MCF 10A (cell line): ENCODE measurements around the gene ACSBG1. TPM values are rescaled to one million over a fixed set of nuclear protein-coding genes. Genes with fewer than 3 reads are reported as not detected.

Source experiments
- BruUV-seq: library from RNA; stranded (reverse); fragments of 400-500 nt; replicated peaks from 2 replicates; lab custom pipeline; 2021; lab: Mats Ljungman, UMichigan
- CTCF ChIA-PET: fragments of 300-600 bp; sonication (Branson Sonifier 250); formaldehyde crosslinking; extraction: SDS; loops from one replicate; lab custom pipeline; 2021; ENCODE audit warnings: antibody characterized with exemption, inconsistent platforms; lab: Yijun Ruan, JAX
- POLR2A ChIA-PET: fragments of 300-600, 350-650 bp; sonication (Branson Sonifier 250); formaldehyde crosslinking; extraction: SDS; loops from one replicate; lab custom pipeline; 2020; ENCODE audit warnings: antibody characterized with exemption, inconsistent platforms; lab: Yijun Ruan, JAX
- DNase-seq: peaks from one replicate; pipeline ENCODE4 v3.0.0-alpha.2; 2018; ENCODE audit not compliant: unreplicated experiment
- H3K27ac Mint-ChIP-seq: one replicate; pipeline ENCODE4 v1.8.0; 2022; ENCODE audit warnings: mild to moderate bottlenecking, low read depth, mixed read lengths; ENCODE audit not compliant: unreplicated experiment
- H3K27me3 Mint-ChIP-seq: one replicate; pipeline ENCODE4 v1.8.0; 2022; ENCODE audit warnings: mixed read lengths; ENCODE audit not compliant: insufficient read depth, unreplicated experiment
- H3K36me3 Mint-ChIP-seq: one replicate; pipeline ENCODE4 v1.8.0; 2022; ENCODE audit warnings: mild to moderate bottlenecking, moderate library complexity, mixed read lengths; ENCODE audit not compliant: insufficient read depth, unreplicated experiment
- H3K4me1 Mint-ChIP-seq: one replicate; pipeline ENCODE4 v1.8.0; 2022; ENCODE audit warnings: mixed read lengths; ENCODE audit not compliant: insufficient read depth, unreplicated experiment
- H3K4me3 Mint-ChIP-seq: one replicate; pipeline ENCODE4 v1.8.0; 2022; ENCODE audit warnings: mild to moderate bottlenecking, moderate library complexity, mixed read lengths; ENCODE audit not compliant: unreplicated experiment
- H3K9me3 Mint-ChIP-seq: one replicate; pipeline ENCODE4 v1.8.0; 2022; ENCODE audit warnings: mixed read lengths; ENCODE audit not compliant: unreplicated experiment
- intact Hi-C: fragments of 100-400 bp; cut with micrococcal nuclease; formaldehyde crosslinking; loops from 2 replicates; pipeline ENCODE4 v1.14.1; 2022
- total RNA-seq: library from RNA; stranded (reverse); gene quantifications from 2 replicates; pipeline ENCODE4 v1.2.3, GENCODE V29; 2022
- TF ChIP-seq, protein P1 (sequence below): fragments of 200-600 bp; IDR thresholded peaks from one replicate; pipeline ENCODE4 v1.8.0; 2022; ENCODE audit warnings: antibody characterized with exemption, mild to moderate bottlenecking; ENCODE audit not compliant: unreplicated experiment

ACSBG1 gene
- total RNA-seq, 1 experiment from 2014 or later, result not detected

DNA sequence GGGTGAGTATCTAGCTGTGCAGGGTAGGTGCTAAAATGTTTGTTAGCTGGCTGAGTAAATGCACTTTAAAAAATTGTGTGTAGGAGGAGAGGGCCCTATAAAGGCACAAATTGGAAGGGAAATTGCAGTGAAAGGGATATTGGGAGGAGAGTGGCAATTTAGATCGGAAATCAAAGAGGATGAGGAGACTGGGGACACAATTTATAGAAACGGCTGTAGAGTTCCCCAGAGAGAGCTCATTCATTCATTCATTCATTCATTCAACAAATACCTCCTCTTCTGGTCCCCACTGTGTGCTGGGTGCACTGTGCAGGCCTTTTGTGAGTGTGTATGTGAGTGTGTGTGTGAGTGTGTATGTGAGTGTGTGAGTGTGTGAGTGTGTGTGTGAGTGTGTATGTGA is 32.4 kb upstream of the ACSBG1 start:
- no peaks in the 10 kb centered on the region for H3K36me3 Mint-ChIP-seq
- DNase-seq, result no peak
- H3K9me3 Mint-ChIP-seq, result no peaks in the 10 kb centered on the region
- BruUV-seq, result no TSS peak
- ChIA-PET POLR2A (interaction anchor here (1.8 kb wide), 1 partner anchor 33 kb away, joined by 13 read pairs; the partner anchor contains the start of gene SKIC8), CTCF (interaction anchor here (0.5 to 2.8 kb wide), 5 partner anchors 8 to 1909 kb away, joined by 4 to 9 read pairs (median 4); no protein-coding TSS in a partner anchor)
- no peak overlapping the region for H3K4me3 Mint-ChIP-seq
- peaks cover 15% of the 10 kb centered on the region for H3K27me3 Mint-ChIP-seq
- intact Hi-C loops, result no loop called here
- peaks cover 4% of the 10 kb centered on the region for H3K4me1 Mint-ChIP-seq
- H3K27ac Mint-ChIP-seq, result peak overlapping the region; percentile 68
- TF ChIP-seq, protein P1, sequence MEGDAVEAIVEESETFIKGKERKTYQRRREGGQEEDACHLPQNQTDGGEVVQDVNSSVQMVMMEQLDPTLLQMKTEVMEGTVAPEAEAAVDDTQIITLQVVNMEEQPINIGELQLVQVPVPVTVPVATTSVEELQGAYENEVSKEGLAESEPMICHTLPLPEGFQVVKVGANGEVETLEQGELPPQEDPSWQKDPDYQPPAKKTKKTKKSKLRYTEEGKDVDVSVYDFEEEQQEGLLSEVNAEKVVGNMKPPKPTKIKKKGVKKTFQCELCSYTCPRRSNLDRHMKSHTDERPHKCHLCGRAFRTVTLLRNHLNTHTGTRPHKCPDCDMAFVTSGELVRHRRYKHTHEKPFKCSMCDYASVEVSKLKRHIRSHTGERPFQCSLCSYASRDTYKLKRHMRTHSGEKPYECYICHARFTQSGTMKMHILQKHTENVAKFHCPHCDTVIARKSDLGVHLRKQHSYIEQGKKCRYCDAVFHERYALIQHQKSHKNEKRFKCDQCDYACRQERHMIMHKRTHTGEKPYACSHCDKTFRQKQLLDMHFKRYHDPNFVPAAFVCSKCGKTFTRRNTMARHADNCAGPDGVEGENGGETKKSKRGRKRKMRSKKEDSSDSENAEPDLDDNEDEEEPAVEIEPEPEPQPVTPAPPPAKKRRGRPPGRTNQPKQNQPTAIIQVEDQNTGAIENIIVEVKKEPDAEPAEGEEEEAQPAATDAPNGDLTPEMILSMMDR, result no peak

DNA sequence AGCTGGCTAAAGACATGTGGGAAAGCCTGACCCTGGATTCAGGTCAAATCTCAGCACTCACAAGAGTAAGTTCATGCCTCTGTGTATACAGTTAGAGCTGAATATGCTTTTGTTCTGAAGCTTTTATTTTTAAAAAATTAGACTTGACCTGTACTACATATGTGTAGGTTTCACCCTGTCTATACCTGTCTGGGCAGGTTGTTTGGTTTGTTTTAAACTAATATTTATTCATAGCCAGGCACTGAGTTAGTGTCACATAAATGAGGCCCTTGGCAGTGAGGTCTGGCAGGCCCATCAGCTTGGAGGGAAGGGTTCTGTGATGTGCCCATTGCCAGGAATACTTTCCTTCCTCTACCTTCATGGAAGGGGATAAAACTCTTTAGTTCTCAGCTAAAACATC is 31.9 kb upstream of the ACSBG1 start:
- POLR2A ChIA-PET, result interaction anchor here (0.7 to 1.8 kb wide), 4 partner anchors 9 to 171 kb away, joined by 4 to 13 read pairs (median 4); partner anchors contain the start of genes IDH3A, IREB2 and SKIC8
- H3K4me1 Mint-ChIP-seq, result peaks cover 4% of the 10 kb centered on the region
- TF ChIP-seq, protein P1, result no peak
- no peak for DNase-seq
- BruUV-seq, result no TSS peak
- H3K4me3 Mint-ChIP-seq, result no peak overlapping the region
- no peaks in the 10 kb centered on the region for H3K9me3 Mint-ChIP-seq
- peaks cover 9% of the 10 kb centered on the region for H3K27me3 Mint-ChIP-seq
- CTCF ChIA-PET, result interaction anchor here (0.6 to 2.8 kb wide), 8 partner anchors 9 to 1908 kb away, joined by 3 to 9 read pairs (median 4); no protein-coding TSS in a partner anchor
- H3K36me3 Mint-ChIP-seq, result no peaks in the 10 kb centered on the region
- intact Hi-C loops, result no loop called here
- H3K27ac Mint-ChIP-seq, result peak overlapping the region; percentile 68

DNA sequence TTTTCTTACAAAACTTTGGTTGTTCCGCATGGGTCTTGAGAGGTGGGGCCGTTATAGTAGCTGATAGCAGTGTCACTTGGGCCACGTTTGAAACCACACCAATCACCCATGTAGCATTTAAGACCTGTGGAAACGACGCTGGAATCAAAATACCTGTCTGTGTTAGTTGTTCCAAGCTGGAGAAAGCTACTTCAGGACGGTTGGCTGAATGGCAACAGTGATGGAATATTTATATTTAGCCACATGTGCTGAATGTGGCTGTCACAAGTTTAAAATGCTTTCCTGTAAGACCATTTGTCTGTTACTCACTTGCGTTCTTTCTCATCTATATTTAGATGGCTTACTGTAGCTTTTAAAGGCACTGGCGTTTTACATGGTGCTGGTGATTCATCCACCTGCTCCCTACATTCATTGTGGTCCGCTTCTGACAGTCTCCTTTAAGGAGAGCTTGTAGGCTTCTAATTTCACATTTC is 31.4 kb upstream of the ACSBG1 start:
- peak; percentile 55 for DNase-seq
- ChIA-PET POLR2A (interaction anchor here (0.6 to 1.8 kb wide), 5 partner anchors 9 to 172 kb away, joined by 4 to 13 read pairs (median 4); partner anchors contain the start of genes IDH3A, IREB2 and SKIC8), CTCF (interaction anchor here (0.6 to 2.8 kb wide), 7 partner anchors 9 to 365 kb away, joined by 3 to 9 read pairs (median 4); no protein-coding TSS in a partner anchor)
- Mint-ChIP-seq H3K36me3 (no peaks in the 10 kb centered on the region), H3K27me3 (peaks cover 5% of the 10 kb centered on the region), H3K4me1 (peaks cover 4% of the 10 kb centered on the region), H3K4me3 (no peak overlapping the region), H3K9me3 (no peaks in the 10 kb centered on the region), H3K27ac (no peak overlapping the region)
- intact Hi-C loops, result no loop called here
- TF ChIP-seq, protein P1, result no peak
- no TSS peak for BruUV-seq

DNA sequence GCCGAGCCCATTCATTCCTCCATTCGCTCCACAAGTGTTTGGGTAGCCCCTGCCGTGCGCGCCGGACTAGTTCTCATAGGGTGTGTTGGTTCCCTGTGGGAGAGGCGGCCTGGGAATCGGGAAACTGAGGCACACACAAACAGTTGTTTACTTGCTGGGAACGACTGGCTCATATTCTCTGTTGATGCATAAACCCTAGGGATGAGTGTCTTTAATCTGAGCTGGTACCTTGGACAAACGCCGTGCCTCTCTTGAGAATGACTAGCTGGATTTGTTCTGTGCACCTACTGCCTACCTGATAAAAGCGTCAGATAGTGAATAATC is 30.7 kb upstream of the ACSBG1 start:
- Mint-ChIP-seq H3K4me3 (no peak overlapping the region), H3K27me3 (no peaks in the 10 kb centered on the region), H3K36me3 (peaks cover 5% of the 10 kb centered on the region), H3K9me3 (no peaks in the 10 kb centered on the region), H3K4me1 (peaks cover 4% of the 10 kb centered on the region), H3K27ac (no peak overlapping the region)
- intact Hi-C loops, result no loop called here
- CTCF ChIA-PET, result interaction anchor here (1.2 to 2.8 kb wide), 3 partner anchors 25 to 299 kb away, joined by 3 to 9 read pairs (median 5); no protein-coding TSS in a partner anchor
- DNase-seq, result no peak
- POLR2A ChIA-PET, result interaction anchor here (0.6 to 1.8 kb wide), 2 partner anchors 35 to 115 kb away, joined by 4 to 13 read pairs; partner anchors contain the start of gene SKIC8
- no TSS peak for BruUV-seq
- TF ChIP-seq, protein P1, result no peak
